GM23338 (cell line): ENCODE measurements around the gene EYA3. TPM values are rescaled to one million over a fixed set of nuclear protein-coding genes. Genes with fewer than 3 reads are reported as not detected.

Experiments
- ATAC-seq: fragments of 200-7000 bp; cut with Tn5 transposase; 3 replicates; pipeline ENCODE4 v1.9.1; 2020
- DNase-seq: peaks from one replicate; pipeline ENCODE4 v3.0.0-alpha.2; 2015; ENCODE audit warnings: low spot score
- H2AFZ ChIP-seq: fragments of 200-600 bp; sonication (generic); 2 replicates; pipeline ENCODE4 v1.8.0; 2016; ENCODE audit warnings: antibody characterized with exemption, mild to moderate bottlenecking, moderate library complexity
- H3F3A ChIP-seq: fragments of 200-600 bp; sonication (generic); replicated peaks from 2 replicates; pipeline ENCODE4 v1.8.0; 2017; ENCODE audit warnings: antibody characterized with exemption, mixed run types, low read depth
- H3K27ac ChIP-seq: fragments of 200-600 bp; sonication (generic); 2 replicates; pipeline ENCODE4 v1.6.1; 2016; ENCODE audit warnings: low read depth
- H3K27me3 ChIP-seq: fragments of 200-600 bp; sonication (generic); 2 replicates; pipeline ENCODE4 v1.8.0; 2016; ENCODE audit warnings: mild to moderate bottlenecking, mixed run types, moderate library complexity; ENCODE audit not compliant: insufficient read depth
- H3K36me3 ChIP-seq: fragments of 200-600 bp; sonication (generic); 2 replicates; pipeline ENCODE4 v1.8.0; 2016; ENCODE audit warnings: mild to moderate bottlenecking; ENCODE audit not compliant: insufficient read depth
- H3K4me1 ChIP-seq: fragments of 200-600 bp; sonication (generic); 2 replicates; pipeline ENCODE4 v1.8.0; 2016; ENCODE audit warnings: mild to moderate bottlenecking, moderate library complexity; ENCODE audit not compliant: insufficient read depth
- H3K4me2 ChIP-seq: fragments of 200-600 bp; sonication (generic); 2 replicates; pipeline ENCODE4 v1.7.1; 2017; ENCODE audit warnings: mixed run types
- H3K4me3 ChIP-seq: fragments of 200-600 bp; sonication (generic); 2 replicates; pipeline ENCODE4 v1.6.1; 2016; ENCODE audit warnings: mixed run types
- H3K79me2 ChIP-seq: fragments of 200-600 bp; sonication (generic); replicated peaks from 2 replicates; pipeline ENCODE4 v1.8.0; 2017; ENCODE audit warnings: mild to moderate bottlenecking; ENCODE audit not compliant: insufficient read depth
- H3K9me2 ChIP-seq: fragments of 200-600 bp; sonication (generic); 2 replicates; pipeline ENCODE4 v1.8.0; 2017; ENCODE audit not compliant: insufficient read depth
- H4K20me1 ChIP-seq: fragments of 200-600 bp; sonication (generic); replicated peaks from 2 replicates; pipeline ENCODE4 v1.8.0; 2017; ENCODE audit warnings: mild to moderate bottlenecking; ENCODE audit not compliant: insufficient read depth
- H3K27ac Mint-ChIP-seq: 2 replicates; pipeline ENCODE4 v1.8.0; 2020; ENCODE audit warnings: inconsistent platforms, mild to moderate bottlenecking, moderate library complexity, mixed read lengths
- H3K27me3 Mint-ChIP-seq: 3 replicates; pipeline ENCODE4 v1.8.0; 2022; ENCODE audit warnings: low read depth, mild to moderate bottlenecking, moderate library complexity, mixed read lengths, inconsistent platforms; ENCODE audit not compliant: insufficient read depth, poor library complexity
- H3K36me3 Mint-ChIP-seq: 3 replicates; pipeline ENCODE4 v1.8.0; 2021; ENCODE audit warnings: low read depth, mild to moderate bottlenecking, inconsistent platforms, moderate library complexity, mixed read lengths
- H3K4me1 Mint-ChIP-seq: 3 replicates; pipeline ENCODE4 v1.8.0; 2020; ENCODE audit warnings: mild to moderate bottlenecking, inconsistent platforms, mixed read lengths
- H3K4me3 Mint-ChIP-seq: 3 replicates; pipeline ENCODE4 v1.8.0; 2021; ENCODE audit warnings: moderate library complexity, mild to moderate bottlenecking, inconsistent platforms, mixed read lengths
- H3K9me3 Mint-ChIP-seq: 3 replicates; pipeline ENCODE4 v1.8.0; 2020; ENCODE audit warnings: moderate library complexity, mild to moderate bottlenecking, inconsistent platforms, mixed read lengths
- CREB1 ChIP-seq: fragments of 250-450 bp; sonication (Bioruptor Pico); IDR thresholded peaks from 2 replicates; pipeline ENCODE4 v1.5.0; 2020; ENCODE audit warnings: low read depth, mild to moderate bottlenecking, moderate library complexity
- EZH2 ChIP-seq: fragments of 200-600 bp; sonication (generic); IDR thresholded peaks from one replicate; pipeline ENCODE4 v1.8.0; 2017; ENCODE audit warnings: antibody characterized with exemption, mild to moderate bottlenecking, low read depth; ENCODE audit not compliant: unreplicated experiment
- EZH2phosphoT487 ChIP-seq: fragments of 200-600 bp; sonication (generic); IDR thresholded peaks from one replicate; pipeline ENCODE4 v1.8.1; 2018; ENCODE audit warnings: antibody characterized with exemption; ENCODE audit not compliant: unreplicated experiment
- JUNB ChIP-seq: IDR thresholded peaks from one replicate; pipeline ENCODE4 v1.6.1; 2016; ENCODE audit warnings: antibody characterized with exemption; ENCODE audit not compliant: unreplicated experiment
- NANOG ChIP-seq: IDR thresholded peaks from 2 replicates; pipeline ENCODE4 v1.6.1; 2016; ENCODE audit warnings: antibody characterized with exemption, borderline replicate concordance
- POLR2AphosphoS5 ChIP-seq: IDR thresholded peaks from 2 replicates; pipeline ENCODE4 v1.6.1; 2016; ENCODE audit warnings: antibody characterized with exemption, low read depth
- STAT1 ChIP-seq: IDR thresholded peaks from one replicate; pipeline ENCODE4 v1.6.1; 2016; ENCODE audit warnings: antibody characterized with exemption; ENCODE audit not compliant: unreplicated experiment
- ZNF114 ChIP-seq: fragments of 250-450 bp; sonication (Bioruptor Pico); IDR thresholded peaks from 2 replicates; pipeline ENCODE4 v1.5.0; 2020; ENCODE audit warnings: mild to moderate bottlenecking, moderate library complexity
- ZNF331 ChIP-seq: fragments of 250-450 bp; sonication (Bioruptor Pico); IDR thresholded peaks from 2 replicates; pipeline ENCODE4 v1.5.0; 2020; ENCODE audit warnings: low read depth, mild to moderate bottlenecking, moderate library complexity
- polyA plus RNA-seq: library from polyadenylated mRNA; unstranded; fragments of >200 nt; fragmentation: Nextera tagmentation; extraction: Ambion mirVana; gene quantifications from 2 replicates; pipeline ENCODE4 v1.2.1, GENCODE V29; 2016
- total RNA-seq: library from RNA; depleted of rRNA; stranded (reverse); fragments of >200 nt; shearing (Covaris generic); gene quantifications from 2 replicates; pipeline ENCODE4 v1.2.3, GENCODE V29; 2014
- TF ChIP-seq, protein P1 (sequence below), 2 experiments: fragments of 200-600 bp in 1 of 2; sonication (generic) in 1 of 2; conservative IDR thresholded peaks; 2 replicates each; pipeline versions ENCODE4 v1.5.1 to v1.6.1; 2016 to 2017; ENCODE audit warnings: antibody characterized with exemption in 2 of 2, low read depth in 2 of 2, mild to moderate bottlenecking in 2 of 2, moderate library complexity in 1 of 2
- TF ChIP-seq, protein P2 (sequence below): IDR thresholded peaks from one replicate; pipeline ENCODE4 v1.6.1; 2018; ENCODE audit warnings: antibody characterized with exemption; ENCODE audit not compliant: unreplicated experiment
- TF ChIP-seq, protein P3 (sequence below): IDR thresholded peaks from 2 replicates; pipeline ENCODE4 v1.6.1; 2016; ENCODE audit warnings: antibody characterized with exemption
- TF ChIP-seq, protein P4 (sequence below): fragments of 250-450 bp; sonication (Bioruptor Pico); IDR thresholded peaks from 2 replicates; pipeline ENCODE4 v1.5.0; 2020; ENCODE audit warnings: mild to moderate bottlenecking, moderate library complexity

Gene EYA3
- total and polyA plus RNA-seq, 2 experiments from 2014 or later: 12.5 to 33.6 TPM

DNA sequence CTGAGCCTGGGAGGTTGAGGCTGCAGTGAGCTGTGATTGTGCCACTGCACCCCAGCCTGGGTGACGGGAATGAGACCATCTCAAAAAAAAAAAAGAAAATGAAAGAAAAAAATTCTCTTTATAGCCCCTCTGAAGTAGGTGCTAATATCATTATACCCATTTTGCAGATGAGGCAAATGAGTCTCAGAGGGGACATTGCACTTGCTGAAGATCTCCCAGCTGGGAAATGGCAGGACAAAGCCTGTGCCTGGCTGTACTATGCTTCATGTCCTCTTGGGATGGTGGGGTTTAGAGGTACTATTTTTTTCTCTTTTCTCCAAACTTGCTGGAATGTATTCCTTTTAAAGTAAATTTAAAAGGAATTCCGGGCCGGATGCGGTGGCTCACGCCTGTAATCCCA is 152.0 kb downstream of the EYA3 start:
- Histone ChIP-seq H3F3A (peaks cover 21% of the 10 kb centered on the region), H3K9me2 (no peaks in the 10 kb centered on the region), H3K4me2 (peak overlapping the region; percentile 91), H2AFZ (no peak overlapping the region), H3K36me3 (0 out of 2 replicates have a peak, but pooled peaks cover 6% of the 10 kb centered on the region), H3K79me2 (peaks cover 50% of the 10 kb centered on the region), H3K4me3 (peak overlapping the region; percentile 69), H3K27ac (peak overlapping the region; percentile 93; the same call in 1 of the 2 replicates), H3K27me3 (no peaks in the 10 kb centered on the region), H4K20me1 (peaks cover 6% of the 10 kb centered on the region; the same call in 1 of the 2 replicates), H3K4me1 (peaks cover 35% of the 10 kb centered on the region)
- peaks cover 10% of the 10 kb centered on the region for H3K27me3 Mint-ChIP-seq
- peaks cover 5% of the 10 kb centered on the region for H3K36me3 Mint-ChIP-seq
- no peak for TF ChIP-seq JUNB
- no peak for TF ChIP-seq NANOG
- TF ChIP-seq, protein P1, sequence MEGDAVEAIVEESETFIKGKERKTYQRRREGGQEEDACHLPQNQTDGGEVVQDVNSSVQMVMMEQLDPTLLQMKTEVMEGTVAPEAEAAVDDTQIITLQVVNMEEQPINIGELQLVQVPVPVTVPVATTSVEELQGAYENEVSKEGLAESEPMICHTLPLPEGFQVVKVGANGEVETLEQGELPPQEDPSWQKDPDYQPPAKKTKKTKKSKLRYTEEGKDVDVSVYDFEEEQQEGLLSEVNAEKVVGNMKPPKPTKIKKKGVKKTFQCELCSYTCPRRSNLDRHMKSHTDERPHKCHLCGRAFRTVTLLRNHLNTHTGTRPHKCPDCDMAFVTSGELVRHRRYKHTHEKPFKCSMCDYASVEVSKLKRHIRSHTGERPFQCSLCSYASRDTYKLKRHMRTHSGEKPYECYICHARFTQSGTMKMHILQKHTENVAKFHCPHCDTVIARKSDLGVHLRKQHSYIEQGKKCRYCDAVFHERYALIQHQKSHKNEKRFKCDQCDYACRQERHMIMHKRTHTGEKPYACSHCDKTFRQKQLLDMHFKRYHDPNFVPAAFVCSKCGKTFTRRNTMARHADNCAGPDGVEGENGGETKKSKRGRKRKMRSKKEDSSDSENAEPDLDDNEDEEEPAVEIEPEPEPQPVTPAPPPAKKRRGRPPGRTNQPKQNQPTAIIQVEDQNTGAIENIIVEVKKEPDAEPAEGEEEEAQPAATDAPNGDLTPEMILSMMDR (conservative IDR thresholded peaks at IDR 0.05; ENCODE audit: low read depth in 2 of 2): no peak
- TF ChIP-seq EZH2: no peak
- TF ChIP-seq, protein P2, sequence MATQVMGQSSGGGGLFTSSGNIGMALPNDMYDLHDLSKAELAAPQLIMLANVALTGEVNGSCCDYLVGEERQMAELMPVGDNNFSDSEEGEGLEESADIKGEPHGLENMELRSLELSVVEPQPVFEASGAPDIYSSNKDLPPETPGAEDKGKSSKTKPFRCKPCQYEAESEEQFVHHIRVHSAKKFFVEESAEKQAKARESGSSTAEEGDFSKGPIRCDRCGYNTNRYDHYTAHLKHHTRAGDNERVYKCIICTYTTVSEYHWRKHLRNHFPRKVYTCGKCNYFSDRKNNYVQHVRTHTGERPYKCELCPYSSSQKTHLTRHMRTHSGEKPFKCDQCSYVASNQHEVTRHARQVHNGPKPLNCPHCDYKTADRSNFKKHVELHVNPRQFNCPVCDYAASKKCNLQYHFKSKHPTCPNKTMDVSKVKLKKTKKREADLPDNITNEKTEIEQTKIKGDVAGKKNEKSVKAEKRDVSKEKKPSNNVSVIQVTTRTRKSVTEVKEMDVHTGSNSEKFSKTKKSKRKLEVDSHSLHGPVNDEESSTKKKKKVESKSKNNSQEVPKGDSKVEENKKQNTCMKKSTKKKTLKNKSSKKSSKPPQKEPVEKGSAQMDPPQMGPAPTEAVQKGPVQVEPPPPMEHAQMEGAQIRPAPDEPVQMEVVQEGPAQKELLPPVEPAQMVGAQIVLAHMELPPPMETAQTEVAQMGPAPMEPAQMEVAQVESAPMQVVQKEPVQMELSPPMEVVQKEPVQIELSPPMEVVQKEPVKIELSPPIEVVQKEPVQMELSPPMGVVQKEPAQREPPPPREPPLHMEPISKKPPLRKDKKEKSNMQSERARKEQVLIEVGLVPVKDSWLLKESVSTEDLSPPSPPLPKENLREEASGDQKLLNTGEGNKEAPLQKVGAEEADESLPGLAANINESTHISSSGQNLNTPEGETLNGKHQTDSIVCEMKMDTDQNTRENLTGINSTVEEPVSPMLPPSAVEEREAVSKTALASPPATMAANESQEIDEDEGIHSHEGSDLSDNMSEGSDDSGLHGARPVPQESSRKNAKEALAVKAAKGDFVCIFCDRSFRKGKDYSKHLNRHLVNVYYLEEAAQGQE: no peak
- no peak for TF ChIP-seq CREB1 (CRISPR knock-in tag)
- no peak for TF ChIP-seq EZH2phosphoT487
- TF ChIP-seq STAT1: no peak
- no peak for TF ChIP-seq POLR2AphosphoS5
- no peak for TF ChIP-seq ZNF114 (CRISPR knock-in tag)
- TF ChIP-seq, protein P3, sequence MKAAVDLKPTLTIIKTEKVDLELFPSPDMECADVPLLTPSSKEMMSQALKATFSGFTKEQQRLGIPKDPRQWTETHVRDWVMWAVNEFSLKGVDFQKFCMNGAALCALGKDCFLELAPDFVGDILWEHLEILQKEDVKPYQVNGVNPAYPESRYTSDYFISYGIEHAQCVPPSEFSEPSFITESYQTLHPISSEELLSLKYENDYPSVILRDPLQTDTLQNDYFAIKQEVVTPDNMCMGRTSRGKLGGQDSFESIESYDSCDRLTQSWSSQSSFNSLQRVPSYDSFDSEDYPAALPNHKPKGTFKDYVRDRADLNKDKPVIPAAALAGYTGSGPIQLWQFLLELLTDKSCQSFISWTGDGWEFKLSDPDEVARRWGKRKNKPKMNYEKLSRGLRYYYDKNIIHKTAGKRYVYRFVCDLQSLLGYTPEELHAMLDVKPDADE: no peak
- TF ChIP-seq, protein P4, sequence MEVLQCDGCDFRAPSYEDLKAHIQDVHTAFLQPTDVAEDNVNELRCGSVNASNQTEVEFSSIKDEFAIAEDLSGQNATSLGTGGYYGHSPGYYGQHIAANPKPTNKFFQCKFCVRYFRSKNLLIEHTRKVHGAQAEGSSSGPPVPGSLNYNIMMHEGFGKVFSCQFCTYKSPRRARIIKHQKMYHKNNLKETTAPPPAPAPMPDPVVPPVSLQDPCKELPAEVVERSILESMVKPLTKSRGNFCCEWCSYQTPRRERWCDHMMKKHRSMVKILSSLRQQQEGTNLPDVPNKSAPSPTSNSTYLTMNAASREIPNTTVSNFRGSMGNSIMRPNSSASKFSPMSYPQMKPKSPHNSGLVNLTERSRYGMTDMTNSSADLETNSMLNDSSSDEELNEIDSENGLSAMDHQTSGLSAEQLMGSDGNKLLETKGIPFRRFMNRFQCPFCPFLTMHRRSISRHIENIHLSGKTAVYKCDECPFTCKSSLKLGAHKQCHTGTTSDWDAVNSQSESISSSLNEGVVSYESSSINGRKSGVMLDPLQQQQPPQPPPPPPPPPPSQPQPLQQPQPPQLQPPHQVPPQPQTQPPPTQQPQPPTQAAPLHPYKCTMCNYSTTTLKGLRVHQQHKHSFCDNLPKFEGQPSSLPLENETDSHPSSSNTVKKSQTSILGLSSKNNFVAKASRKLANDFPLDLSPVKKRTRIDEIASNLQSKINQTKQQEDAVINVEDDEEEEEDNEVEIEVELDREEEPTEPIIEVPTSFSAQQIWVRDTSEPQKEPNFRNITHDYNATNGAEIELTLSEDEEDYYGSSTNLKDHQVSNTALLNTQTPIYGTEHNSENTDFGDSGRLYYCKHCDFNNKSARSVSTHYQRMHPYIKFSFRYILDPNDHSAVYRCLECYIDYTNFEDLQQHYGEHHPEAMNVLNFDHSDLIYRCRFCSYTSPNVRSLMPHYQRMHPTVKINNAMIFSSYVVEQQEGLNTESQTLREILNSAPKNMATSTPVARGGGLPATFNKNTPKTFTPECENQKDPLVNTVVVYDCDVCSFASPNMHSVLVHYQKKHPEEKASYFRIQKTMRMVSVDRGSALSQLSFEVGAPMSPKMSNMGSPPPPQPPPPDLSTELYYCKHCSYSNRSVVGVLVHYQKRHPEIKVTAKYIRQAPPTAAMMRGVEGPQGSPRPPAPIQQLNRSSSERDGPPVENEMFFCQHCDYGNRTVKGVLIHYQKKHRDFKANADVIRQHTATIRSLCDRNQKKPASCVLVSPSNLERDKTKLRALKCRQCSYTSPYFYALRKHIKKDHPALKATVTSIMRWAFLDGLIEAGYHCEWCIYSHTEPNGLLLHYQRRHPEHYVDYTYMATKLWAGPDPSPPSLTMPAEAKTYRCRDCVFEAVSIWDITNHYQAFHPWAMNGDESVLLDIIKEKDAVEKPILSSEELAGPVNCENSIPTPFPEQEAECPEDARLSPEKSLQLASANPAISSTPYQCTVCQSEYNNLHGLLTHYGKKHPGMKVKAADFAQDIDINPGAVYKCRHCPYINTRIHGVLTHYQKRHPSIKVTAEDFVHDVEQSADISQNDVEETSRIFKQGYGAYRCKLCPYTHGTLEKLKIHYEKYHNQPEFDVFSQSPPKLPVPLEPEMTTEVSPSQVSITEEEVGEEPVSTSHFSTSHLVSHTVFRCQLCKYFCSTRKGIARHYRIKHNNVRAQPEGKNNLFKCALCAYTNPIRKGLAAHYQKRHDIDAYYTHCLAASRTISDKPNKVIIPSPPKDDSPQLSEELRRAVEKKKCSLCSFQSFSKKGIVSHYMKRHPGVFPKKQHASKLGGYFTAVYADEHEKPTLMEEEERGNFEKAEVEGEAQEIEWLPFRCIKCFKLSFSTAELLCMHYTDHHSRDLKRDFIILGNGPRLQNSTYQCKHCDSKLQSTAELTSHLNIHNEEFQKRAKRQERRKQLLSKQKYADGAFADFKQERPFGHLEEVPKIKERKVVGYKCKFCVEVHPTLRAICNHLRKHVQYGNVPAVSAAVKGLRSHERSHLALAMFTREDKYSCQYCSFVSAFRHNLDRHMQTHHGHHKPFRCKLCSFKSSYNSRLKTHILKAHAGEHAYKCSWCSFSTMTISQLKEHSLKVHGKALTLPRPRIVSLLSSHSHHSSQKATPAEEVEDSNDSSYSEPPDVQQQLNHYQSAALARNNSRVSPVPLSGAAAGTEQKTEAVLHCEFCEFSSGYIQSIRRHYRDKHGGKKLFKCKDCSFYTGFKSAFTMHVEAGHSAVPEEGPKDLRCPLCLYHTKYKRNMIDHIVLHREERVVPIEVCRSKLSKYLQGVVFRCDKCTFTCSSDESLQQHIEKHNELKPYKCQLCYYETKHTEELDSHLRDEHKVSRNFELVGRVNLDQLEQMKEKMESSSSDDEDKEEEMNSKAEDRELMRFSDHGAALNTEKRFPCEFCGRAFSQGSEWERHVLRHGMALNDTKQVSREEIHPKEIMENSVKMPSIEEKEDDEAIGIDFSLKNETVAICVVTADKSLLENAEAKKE (CRISPR knock-in tag): no peak
- no peak for TF ChIP-seq ZNF331
- DNase-seq (no peak), ATAC-seq (no peak)
- H3K4me3 Mint-ChIP-seq: peak overlapping the region; percentile 90
- no peak overlapping the region for H3K27ac Mint-ChIP-seq
- H3K9me3 Mint-ChIP-seq: no peaks in the 10 kb centered on the region
- H3K4me1 Mint-ChIP-seq: peaks cover 53% of the 10 kb centered on the region
